ENCODE data around the gene ACER2. TPM values are rescaled to one million over a fixed set of nuclear protein-coding genes. Genes with fewer than 3 reads are reported as not detected.

ACER2 gene
- total and polyA plus RNA-seq, 2 experiments from 2014 or later, result 0.87 to 14.6 TPM

DNA sequence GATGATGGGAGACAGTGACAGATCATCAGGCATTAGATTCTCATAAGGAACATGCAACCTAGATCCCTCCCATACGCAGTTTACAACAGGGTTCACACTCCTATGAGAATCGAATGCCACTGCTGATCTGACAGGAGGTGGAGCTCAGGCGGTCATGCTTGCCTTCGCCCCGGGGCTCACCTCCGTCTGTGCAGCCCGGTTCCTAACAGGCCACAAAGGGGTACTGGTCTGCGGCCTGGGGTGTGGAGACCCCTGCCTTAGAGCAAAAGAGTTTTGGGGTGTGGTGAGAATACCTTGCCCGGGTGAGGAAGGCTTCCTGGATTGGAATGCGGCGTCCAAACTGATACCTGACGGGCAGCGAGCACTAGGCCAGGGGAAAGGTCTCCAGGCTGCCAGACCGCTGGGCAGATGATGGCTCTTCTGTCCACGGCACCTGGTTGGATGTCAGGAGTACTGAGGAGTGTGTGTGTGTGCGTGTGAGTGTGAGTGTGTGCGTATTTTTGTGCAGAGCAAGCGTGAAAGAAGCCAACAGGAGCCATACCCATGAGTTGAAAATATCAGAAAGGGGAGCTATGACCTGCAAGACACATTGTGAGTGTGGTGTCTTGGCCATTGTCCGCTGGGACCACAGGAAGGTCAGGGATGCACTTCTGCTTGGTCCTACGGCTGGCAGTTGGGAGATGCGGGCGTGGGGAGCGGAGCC lies 55.4 kb downstream of the ACER2 start:
- Histone ChIP-seq H4K20me1 (replicated peaks; ENCODE audit: insufficient read depth) (no peaks in the 10 kb centered on the region), H3F3A (replicated peaks; ENCODE audit: low read depth) (no peaks in the 10 kb centered on the region), H3K4me2 (peak overlapping the region; percentile 69), H3K36me3 (ENCODE audit: insufficient read depth) (no peaks in the 10 kb centered on the region; the same call in 1 of the 2 replicates), H3K27ac (ENCODE audit: low read depth) (no peak overlapping the region), H3K79me2 (replicated peaks; ENCODE audit: insufficient read depth) (no peaks in the 10 kb centered on the region), H3K4me1 (ENCODE audit: insufficient read depth) (no peaks in the 10 kb centered on the region), H3K4me3 (peak overlapping the region; percentile 66), H3K9me2 (ENCODE audit: insufficient read depth) (0 out of 2 replicates have a peak, but pooled peaks cover 2% of the 10 kb centered on the region), H3K27me3 (ENCODE audit: insufficient read depth) (no peaks in the 10 kb centered on the region), H2AFZ (peak overlapping the region; percentile 98)
- Mint-ChIP-seq H3K9me3 (peaks cover 14% of the 10 kb centered on the region), H3K27ac (no peak overlapping the region), H3K36me3 (ENCODE audit: low read depth) (peaks cover 7% of the 10 kb centered on the region; the same call in 2 of the 3 replicates), H3K4me1 (no peaks in the 10 kb centered on the region), H3K4me3 (peak overlapping the region; percentile 68), H3K27me3 (ENCODE audit: insufficient read depth, low read depth, poor library complexity) (peaks cover 10% of the 10 kb centered on the region)
- ATAC-seq (no peak), DNase-seq (ENCODE audit: low spot score) (no peak)
- no peak for TF ChIP-seq STAT1 (IDR thresholded peaks at IDR 0.05; ENCODE audit: unreplicated experiment)
- no peak for TF ChIP-seq POLR2AphosphoS5 (IDR thresholded peaks at IDR 0.05; ENCODE audit: low read depth)
- TF ChIP-seq, protein P1, sequence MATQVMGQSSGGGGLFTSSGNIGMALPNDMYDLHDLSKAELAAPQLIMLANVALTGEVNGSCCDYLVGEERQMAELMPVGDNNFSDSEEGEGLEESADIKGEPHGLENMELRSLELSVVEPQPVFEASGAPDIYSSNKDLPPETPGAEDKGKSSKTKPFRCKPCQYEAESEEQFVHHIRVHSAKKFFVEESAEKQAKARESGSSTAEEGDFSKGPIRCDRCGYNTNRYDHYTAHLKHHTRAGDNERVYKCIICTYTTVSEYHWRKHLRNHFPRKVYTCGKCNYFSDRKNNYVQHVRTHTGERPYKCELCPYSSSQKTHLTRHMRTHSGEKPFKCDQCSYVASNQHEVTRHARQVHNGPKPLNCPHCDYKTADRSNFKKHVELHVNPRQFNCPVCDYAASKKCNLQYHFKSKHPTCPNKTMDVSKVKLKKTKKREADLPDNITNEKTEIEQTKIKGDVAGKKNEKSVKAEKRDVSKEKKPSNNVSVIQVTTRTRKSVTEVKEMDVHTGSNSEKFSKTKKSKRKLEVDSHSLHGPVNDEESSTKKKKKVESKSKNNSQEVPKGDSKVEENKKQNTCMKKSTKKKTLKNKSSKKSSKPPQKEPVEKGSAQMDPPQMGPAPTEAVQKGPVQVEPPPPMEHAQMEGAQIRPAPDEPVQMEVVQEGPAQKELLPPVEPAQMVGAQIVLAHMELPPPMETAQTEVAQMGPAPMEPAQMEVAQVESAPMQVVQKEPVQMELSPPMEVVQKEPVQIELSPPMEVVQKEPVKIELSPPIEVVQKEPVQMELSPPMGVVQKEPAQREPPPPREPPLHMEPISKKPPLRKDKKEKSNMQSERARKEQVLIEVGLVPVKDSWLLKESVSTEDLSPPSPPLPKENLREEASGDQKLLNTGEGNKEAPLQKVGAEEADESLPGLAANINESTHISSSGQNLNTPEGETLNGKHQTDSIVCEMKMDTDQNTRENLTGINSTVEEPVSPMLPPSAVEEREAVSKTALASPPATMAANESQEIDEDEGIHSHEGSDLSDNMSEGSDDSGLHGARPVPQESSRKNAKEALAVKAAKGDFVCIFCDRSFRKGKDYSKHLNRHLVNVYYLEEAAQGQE (IDR thresholded peaks at IDR 0.05; ENCODE audit: unreplicated experiment), result no peak
- TF ChIP-seq, protein P2, sequence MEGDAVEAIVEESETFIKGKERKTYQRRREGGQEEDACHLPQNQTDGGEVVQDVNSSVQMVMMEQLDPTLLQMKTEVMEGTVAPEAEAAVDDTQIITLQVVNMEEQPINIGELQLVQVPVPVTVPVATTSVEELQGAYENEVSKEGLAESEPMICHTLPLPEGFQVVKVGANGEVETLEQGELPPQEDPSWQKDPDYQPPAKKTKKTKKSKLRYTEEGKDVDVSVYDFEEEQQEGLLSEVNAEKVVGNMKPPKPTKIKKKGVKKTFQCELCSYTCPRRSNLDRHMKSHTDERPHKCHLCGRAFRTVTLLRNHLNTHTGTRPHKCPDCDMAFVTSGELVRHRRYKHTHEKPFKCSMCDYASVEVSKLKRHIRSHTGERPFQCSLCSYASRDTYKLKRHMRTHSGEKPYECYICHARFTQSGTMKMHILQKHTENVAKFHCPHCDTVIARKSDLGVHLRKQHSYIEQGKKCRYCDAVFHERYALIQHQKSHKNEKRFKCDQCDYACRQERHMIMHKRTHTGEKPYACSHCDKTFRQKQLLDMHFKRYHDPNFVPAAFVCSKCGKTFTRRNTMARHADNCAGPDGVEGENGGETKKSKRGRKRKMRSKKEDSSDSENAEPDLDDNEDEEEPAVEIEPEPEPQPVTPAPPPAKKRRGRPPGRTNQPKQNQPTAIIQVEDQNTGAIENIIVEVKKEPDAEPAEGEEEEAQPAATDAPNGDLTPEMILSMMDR (conservative IDR thresholded peaks at IDR 0.05; ENCODE audit: low read depth in 2 of 2), result no peak
- TF ChIP-seq JUNB (IDR thresholded peaks at IDR 0.05; ENCODE audit: unreplicated experiment), result no peak
- TF ChIP-seq EZH2phosphoT487 (IDR thresholded peaks at IDR 0.05; ENCODE audit: unreplicated experiment), result no peak
- TF ChIP-seq, protein P3, sequence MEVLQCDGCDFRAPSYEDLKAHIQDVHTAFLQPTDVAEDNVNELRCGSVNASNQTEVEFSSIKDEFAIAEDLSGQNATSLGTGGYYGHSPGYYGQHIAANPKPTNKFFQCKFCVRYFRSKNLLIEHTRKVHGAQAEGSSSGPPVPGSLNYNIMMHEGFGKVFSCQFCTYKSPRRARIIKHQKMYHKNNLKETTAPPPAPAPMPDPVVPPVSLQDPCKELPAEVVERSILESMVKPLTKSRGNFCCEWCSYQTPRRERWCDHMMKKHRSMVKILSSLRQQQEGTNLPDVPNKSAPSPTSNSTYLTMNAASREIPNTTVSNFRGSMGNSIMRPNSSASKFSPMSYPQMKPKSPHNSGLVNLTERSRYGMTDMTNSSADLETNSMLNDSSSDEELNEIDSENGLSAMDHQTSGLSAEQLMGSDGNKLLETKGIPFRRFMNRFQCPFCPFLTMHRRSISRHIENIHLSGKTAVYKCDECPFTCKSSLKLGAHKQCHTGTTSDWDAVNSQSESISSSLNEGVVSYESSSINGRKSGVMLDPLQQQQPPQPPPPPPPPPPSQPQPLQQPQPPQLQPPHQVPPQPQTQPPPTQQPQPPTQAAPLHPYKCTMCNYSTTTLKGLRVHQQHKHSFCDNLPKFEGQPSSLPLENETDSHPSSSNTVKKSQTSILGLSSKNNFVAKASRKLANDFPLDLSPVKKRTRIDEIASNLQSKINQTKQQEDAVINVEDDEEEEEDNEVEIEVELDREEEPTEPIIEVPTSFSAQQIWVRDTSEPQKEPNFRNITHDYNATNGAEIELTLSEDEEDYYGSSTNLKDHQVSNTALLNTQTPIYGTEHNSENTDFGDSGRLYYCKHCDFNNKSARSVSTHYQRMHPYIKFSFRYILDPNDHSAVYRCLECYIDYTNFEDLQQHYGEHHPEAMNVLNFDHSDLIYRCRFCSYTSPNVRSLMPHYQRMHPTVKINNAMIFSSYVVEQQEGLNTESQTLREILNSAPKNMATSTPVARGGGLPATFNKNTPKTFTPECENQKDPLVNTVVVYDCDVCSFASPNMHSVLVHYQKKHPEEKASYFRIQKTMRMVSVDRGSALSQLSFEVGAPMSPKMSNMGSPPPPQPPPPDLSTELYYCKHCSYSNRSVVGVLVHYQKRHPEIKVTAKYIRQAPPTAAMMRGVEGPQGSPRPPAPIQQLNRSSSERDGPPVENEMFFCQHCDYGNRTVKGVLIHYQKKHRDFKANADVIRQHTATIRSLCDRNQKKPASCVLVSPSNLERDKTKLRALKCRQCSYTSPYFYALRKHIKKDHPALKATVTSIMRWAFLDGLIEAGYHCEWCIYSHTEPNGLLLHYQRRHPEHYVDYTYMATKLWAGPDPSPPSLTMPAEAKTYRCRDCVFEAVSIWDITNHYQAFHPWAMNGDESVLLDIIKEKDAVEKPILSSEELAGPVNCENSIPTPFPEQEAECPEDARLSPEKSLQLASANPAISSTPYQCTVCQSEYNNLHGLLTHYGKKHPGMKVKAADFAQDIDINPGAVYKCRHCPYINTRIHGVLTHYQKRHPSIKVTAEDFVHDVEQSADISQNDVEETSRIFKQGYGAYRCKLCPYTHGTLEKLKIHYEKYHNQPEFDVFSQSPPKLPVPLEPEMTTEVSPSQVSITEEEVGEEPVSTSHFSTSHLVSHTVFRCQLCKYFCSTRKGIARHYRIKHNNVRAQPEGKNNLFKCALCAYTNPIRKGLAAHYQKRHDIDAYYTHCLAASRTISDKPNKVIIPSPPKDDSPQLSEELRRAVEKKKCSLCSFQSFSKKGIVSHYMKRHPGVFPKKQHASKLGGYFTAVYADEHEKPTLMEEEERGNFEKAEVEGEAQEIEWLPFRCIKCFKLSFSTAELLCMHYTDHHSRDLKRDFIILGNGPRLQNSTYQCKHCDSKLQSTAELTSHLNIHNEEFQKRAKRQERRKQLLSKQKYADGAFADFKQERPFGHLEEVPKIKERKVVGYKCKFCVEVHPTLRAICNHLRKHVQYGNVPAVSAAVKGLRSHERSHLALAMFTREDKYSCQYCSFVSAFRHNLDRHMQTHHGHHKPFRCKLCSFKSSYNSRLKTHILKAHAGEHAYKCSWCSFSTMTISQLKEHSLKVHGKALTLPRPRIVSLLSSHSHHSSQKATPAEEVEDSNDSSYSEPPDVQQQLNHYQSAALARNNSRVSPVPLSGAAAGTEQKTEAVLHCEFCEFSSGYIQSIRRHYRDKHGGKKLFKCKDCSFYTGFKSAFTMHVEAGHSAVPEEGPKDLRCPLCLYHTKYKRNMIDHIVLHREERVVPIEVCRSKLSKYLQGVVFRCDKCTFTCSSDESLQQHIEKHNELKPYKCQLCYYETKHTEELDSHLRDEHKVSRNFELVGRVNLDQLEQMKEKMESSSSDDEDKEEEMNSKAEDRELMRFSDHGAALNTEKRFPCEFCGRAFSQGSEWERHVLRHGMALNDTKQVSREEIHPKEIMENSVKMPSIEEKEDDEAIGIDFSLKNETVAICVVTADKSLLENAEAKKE (CRISPR knock-in tag; IDR thresholded peaks at IDR 0.05), result no peak
- no peak for TF ChIP-seq CREB1 (CRISPR knock-in tag; IDR thresholded peaks at IDR 0.05; ENCODE audit: low read depth)
- TF ChIP-seq, protein P4, sequence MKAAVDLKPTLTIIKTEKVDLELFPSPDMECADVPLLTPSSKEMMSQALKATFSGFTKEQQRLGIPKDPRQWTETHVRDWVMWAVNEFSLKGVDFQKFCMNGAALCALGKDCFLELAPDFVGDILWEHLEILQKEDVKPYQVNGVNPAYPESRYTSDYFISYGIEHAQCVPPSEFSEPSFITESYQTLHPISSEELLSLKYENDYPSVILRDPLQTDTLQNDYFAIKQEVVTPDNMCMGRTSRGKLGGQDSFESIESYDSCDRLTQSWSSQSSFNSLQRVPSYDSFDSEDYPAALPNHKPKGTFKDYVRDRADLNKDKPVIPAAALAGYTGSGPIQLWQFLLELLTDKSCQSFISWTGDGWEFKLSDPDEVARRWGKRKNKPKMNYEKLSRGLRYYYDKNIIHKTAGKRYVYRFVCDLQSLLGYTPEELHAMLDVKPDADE (IDR thresholded peaks at IDR 0.05), result no peak
- no peak for TF ChIP-seq EZH2 (IDR thresholded peaks at IDR 0.05; ENCODE audit: low read depth, unreplicated experiment)
- no peak for TF ChIP-seq ZNF331 (CRISPR knock-in tag; IDR thresholded peaks at IDR 0.05; ENCODE audit: low read depth)
- TF ChIP-seq NANOG (IDR thresholded peaks at IDR 0.05; ENCODE audit: borderline replicate concordance), result no peak
- no peak for TF ChIP-seq ZNF114 (CRISPR knock-in tag; IDR thresholded peaks at IDR 0.05)

Data from GM23338 (cell line).